HG03378 (cell line): ENCODE results near the gene INS.
"Not testable (repeated sequence)": the region's sequence is repeated elsewhere in the genome, so short reads cannot be mapped to it uniquely, and the experiment has no call there.

ENCODE experiments used
- ATAC-seq: cut with Tn5 transposase; IDR thresholded peaks from one replicate; pipeline ENCODE4 v1.9.1; 2021; ENCODE audit warnings: mild to moderate bottlenecking, moderate library complexity; ENCODE audit not compliant: unreplicated experiment

Gene INS

DNA sequence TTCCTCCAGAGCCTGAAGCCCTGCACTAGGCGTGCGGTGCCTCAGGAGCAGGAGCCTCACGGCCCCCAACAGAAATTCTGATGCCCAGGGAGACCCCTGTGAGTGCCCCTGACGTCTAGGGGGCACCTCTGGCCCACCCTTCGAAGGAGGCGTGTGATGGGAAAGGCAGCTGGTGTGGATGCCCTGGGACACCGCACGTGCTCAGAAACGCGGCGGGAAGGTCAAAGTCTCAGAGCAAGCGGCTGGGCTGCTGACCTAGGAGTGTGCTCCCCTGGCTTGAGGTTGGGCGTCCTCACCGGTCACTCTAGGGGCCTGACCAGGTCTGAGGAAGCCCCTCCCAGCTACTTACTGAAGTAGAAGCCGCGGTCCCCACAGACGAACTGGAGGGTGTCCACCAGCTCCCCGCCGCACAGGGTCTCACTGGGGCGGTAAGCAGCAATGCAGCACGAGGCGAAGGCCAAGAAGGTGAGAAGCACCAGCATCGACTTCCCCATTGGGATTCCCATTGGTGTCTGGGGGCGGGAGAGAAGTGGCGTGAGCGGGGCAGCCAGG, 25.9 kb downstream of the INS start:
- ATAC-seq, result no peak

DNA sequence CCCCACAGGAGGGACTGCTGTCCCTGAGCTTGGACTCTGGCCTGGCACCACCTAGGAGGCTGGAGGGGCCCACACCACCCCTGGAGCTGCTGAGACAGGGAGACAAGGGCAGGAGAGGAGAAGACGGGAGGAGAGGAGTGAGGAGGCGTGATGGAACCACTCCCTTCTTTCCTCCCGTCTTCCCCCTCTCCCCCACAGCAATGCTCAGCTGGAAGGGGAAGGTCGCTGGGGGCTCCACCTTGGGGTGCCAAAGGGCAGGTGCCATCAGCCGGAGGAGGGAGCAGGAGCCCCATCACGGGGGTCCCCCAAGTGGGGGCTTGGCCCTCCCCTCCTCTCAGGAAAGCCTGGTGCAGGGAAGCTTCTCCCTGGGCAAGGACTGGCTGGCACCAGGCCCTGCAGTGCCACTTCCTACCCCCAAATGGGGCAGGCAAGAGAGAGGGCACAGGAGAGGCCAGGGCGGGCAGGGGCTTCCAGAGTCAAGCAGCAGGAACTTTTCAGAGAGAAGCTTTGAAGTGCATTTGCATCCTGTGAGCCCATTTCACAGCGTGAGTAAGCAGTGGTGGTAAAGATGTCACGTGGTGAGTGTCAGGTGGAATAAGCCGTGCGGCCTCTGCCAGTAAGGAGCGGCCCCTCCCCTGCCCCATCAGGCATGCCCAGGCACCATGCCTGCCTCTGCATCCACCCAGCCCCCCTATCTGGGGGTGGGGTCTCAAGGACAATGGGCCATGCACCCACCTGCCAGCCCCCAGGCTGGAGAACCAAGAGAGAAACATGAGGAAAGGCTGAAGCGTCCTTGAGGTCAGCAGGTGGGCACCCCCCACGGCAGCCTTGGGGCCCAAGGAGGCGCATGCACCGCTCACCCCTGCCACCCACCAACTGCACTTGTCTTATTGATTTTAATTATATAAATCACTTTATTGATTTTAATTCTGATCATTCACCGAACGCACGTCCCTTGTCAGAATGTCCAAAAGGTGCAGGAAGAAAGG, 26.7 kb downstream of the INS start:
- ATAC-seq, result no peak

DNA sequence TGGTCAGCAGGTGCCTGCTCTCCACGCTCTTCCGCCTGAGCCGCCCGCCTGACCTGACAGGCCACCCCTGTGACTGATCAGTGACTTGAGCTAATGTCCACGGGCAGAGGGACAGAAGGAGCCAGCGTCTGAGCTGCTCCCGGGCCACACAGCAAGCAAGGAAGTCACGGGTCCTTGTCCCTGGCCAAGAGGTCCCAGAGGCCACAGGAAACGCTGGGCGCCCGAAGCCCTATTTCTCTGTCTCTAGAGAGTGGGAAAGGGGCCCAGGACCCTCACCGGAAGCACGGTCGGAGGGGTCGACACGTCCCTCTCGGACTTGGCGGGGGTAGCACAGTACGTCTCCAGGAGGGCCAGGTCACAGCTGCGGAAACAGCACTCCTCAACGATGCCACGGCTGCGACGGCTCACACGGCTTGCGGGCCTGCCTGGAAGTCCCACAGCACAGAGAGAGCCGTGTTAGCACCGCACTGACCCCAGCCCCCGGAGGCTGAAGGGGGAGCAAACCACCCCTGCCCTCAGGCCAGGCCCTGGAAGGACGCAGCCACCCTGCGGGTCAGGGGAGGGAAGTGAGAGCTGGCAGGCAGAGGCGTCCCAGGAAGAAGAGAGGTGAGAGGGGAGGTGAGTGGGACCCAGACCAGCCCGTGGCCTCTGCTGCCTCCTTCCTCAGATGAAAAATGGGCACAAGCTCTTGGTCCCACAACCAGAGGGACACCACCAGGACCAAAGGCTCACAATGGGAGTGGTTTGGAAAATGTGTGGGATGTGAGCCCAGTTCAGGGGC, 27.6 kb downstream of the INS start:
- no peak for ATAC-seq

- ATAC-seq, result no peak
Observed at GRCh38 chr11:2132874-2133240, 28.2 kb downstream of the INS start.

GRCh38 chr11:2132246-2132645, 28.8 kb downstream of the INS start:
- ATAC-seq, result no peak

DNA sequence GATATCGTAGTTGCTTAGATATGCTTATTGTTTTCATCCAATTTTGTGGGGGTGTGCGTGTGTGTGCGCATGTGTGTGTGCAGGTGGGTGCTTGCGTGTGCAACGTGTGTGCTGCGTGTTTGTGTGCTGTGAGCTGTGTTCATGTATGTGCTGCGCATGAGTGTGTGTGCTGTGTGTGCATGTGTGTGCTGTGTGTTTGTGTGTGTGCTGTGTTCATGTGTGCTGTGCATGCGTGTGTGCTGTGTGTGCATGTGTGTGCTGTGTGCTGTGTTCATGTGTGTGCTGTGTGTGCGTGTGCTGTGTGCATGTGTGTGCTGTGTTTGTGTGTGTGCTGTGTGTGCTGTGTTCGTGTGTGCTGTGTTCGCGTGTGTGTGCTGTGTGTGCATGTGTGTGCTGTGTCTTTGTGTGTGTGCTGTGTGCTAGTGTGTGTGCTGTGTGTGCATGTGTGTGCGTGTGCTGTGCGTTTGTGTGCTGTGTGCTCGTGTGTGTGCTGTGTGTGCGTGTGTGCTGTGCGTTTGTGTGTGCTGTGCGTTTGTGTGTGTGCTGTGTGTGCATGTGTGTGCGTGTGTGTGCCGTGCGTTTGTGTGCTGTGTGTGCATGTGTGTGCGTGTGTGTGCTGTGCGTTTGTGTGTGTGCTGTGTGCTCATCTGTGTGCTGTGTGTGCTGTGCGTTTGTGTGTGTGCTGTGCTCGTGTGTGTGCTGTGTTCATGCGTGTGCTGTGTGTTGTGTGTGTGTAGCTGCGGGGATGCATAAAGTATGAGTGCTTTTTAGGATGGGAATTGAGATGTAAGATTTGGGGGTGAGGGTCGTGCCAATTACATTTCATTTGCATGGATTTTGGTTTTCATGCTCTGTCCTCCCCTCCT, 29.4 kb downstream of the INS start:
- no peak for ATAC-seq

GRCh38 chr11:2130881-2131352, 30.1 kb downstream of the INS start:
- no peak for ATAC-seq

GRCh38 chr11:2129699-2130366, 31.2 kb downstream of the INS start:
- no peak for ATAC-seq

- no peak for ATAC-seq
Observed at GRCh38 chr11:2129308-2129698, 31.7 kb downstream of the INS start.

GRCh38 chr11:2128511-2129307, 32.3 kb downstream of the INS start:
- ATAC-seq, result no peak

DNA sequence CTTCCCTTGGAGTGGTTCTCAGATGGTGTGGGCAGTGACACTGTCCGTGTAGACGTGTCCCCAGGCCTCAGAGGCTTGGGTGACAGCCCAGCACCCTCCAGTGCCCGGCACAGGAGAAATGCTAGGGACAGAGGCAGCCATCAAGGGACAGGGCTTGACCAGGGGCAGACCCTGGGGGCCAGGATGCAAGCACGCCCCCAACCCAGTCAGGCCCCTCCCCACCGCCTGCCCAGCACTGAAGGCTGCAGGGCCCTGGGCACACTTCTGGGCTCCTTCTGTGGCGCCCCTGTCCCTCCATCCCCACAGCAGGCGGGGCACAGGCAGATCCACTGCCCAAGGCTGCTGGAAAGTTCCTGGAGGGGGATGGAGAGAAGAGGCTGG, 32.9 kb downstream of the INS start:
- ATAC-seq, result no peak

- no peak for ATAC-seq
Observed at GRCh38 chr11:2127482-2128129, 33.4 kb downstream of the INS start.

DNA sequence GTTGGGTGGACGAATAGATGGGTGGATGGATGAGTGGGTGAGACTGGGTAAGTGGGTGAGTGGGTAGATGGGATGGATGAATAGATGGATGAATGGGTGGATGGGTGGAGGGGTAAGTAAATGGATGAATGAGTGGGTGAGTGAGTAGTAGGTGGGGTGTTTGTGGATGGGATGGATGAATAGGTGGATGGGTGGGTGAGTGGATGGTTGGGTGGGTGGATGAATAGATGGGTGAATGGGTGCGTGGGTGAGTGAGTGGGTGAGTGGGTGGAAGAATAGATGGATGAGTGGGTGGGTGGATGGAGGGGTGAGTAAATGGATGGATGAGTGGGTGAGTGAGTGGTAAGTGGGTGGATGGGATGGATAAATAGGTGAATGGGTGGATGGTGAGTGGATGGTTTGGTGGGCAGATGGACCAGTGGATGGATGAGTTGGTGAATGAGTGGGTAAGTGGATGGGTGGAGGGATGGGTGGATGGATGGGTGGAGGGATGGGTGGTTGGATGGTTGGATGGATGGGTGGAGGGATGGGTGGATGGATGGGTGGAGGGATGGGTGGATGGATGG, 34.4 kb downstream of the INS start:
- ATAC-seq, result no peak

GRCh38 chr11:2124736-2125484, 36.1 kb downstream of the INS start:
- ATAC-seq, result not testable (repeated sequence)

- ATAC-seq, result no peak
Observed at GRCh38 chr11:2123628-2123960, 37.4 kb downstream of the INS start.

- no peak for ATAC-seq
Observed at GRCh38 chr11:2122907-2123627, 37.9 kb downstream of the INS start.

DNA sequence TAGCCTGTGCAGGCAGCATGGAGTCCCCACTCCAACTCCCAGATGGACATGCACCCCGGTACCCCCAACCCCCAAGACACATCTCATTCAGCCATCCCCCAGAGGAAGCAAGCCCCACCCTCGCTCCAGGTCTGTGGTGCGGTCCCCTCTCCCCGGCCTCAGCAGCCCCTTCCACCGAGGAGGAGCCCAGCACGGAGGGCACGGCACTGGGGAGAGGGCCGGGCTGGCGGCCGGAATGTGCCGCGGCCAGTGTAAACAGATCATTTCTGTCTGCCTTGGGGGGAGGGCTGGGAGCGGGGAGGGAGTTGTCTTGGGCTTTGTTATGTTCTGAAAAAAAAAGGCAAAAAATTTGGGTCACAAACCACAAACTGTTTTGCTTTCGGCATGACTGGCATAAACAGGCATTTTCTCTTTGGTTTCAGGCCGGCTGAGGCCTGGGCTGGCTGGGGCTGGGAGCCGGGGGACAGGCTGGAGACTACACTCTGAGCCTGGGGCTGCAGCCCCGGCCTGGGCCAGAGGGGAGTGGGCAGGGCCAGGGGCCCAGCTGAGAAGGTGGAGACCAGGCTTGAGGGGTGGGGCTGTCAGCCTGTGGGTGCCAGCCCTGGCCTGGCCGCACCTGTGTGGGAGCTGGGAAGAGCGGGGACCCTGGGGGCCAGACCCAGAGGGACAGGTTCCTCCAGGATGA, 38.6 kb downstream of the INS start:
- no peak for ATAC-seq
